ENCODE results near the gene PID1.

PID1 gene

GRCh38 chr2:229027353-229028105, 243.6 kb downstream of the PID1 start:
- Mint-ChIP-seq H3K27me3 (ENCODE audit: low read depth) (peaks cover 7% of the 10 kb centered on the region), H3K27ac (no peak overlapping the region), H3K36me3 (ENCODE audit: low read depth) (no peaks in the 10 kb centered on the region), H3K4me1 (no peaks in the 10 kb centered on the region), H3K9me3 (peaks cover 3% of the 10 kb centered on the region), H3K4me3 (no peak overlapping the region)
- TF ChIP-seq CTCF (IDR thresholded peaks at IDR 0.05; ENCODE audit: unreplicated experiment in 3 of 3): no peak

- Mint-ChIP-seq H3K27me3 (ENCODE audit: low read depth) (peaks cover 7% of the 10 kb centered on the region), H3K9me3 (peaks cover 3% of the 10 kb centered on the region)
- no peak for TF ChIP-seq CTCF (IDR thresholded peaks at IDR 0.05; ENCODE audit: unreplicated experiment in 3 of 3)
Measured at GRCh38 chr2:229025653-229026052, 245.4 kb downstream of the PID1 start.

GRCh38 chr2:229022652-229023051, 248.4 kb downstream of the PID1 start:
- no peak overlapping the region for H3K4me3 Mint-ChIP-seq
- H3K27ac Mint-ChIP-seq: no peak overlapping the region
- H3K36me3 Mint-ChIP-seq (ENCODE audit: low read depth): no peaks in the 10 kb centered on the region
- H3K4me1 Mint-ChIP-seq: no peaks in the 10 kb centered on the region
- H3K9me3 Mint-ChIP-seq: peaks cover 3% of the 10 kb centered on the region
- peaks cover 4% of the 10 kb centered on the region for H3K27me3 Mint-ChIP-seq (ENCODE audit: low read depth)
- no peak for TF ChIP-seq CTCF (IDR thresholded peaks at IDR 0.05; ENCODE audit: unreplicated experiment in 3 of 3)

More at GRCh38 chr2:229025653-229026052, 245.4 kb downstream of the PID1 start:
- no peak overlapping the region for H3K27ac Mint-ChIP-seq
- no peaks in the 10 kb centered on the region for H3K4me1 Mint-ChIP-seq
- no peaks in the 10 kb centered on the region for H3K36me3 Mint-ChIP-seq (ENCODE audit: low read depth)
- H3K4me3 Mint-ChIP-seq: no peak overlapping the region

GRCh38 chr2:229022071-229022470, 249.0 kb downstream of the PID1 start:
- Mint-ChIP-seq H3K4me3 (no peak overlapping the region), H3K4me1 (no peaks in the 10 kb centered on the region), H3K27ac (no peak overlapping the region), H3K9me3 (no peaks in the 10 kb centered on the region), H3K27me3 (ENCODE audit: low read depth) (peaks cover 4% of the 10 kb centered on the region), H3K36me3 (ENCODE audit: low read depth) (no peaks in the 10 kb centered on the region)
- no peak for TF ChIP-seq CTCF (IDR thresholded peaks at IDR 0.05; ENCODE audit: unreplicated experiment in 3 of 3)

- peaks cover 5% of the 10 kb centered on the region for H3K27me3 Mint-ChIP-seq (ENCODE audit: low read depth)
- no peak overlapping the region for H3K4me3 Mint-ChIP-seq
- H3K27ac Mint-ChIP-seq: no peak overlapping the region
- no peaks in the 10 kb centered on the region for H3K4me1 Mint-ChIP-seq
- H3K36me3 Mint-ChIP-seq (ENCODE audit: low read depth): no peaks in the 10 kb centered on the region
- no peaks in the 10 kb centered on the region for H3K9me3 Mint-ChIP-seq
- TF ChIP-seq CTCF (IDR thresholded peaks at IDR 0.05; ENCODE audit: unreplicated experiment in 3 of 3): no peak
Measured at GRCh38 chr2:229009816-229010215, 261.3 kb downstream of the PID1 start.

GRCh38 chr2:229003256-229003655, 267.8 kb downstream of the PID1 start:
- no peak for TF ChIP-seq CTCF (IDR thresholded peaks at IDR 0.05; ENCODE audit: unreplicated experiment in 3 of 3)
- H3K9me3 Mint-ChIP-seq: peaks cover 24% of the 10 kb centered on the region
- H3K36me3 Mint-ChIP-seq (ENCODE audit: low read depth): no peaks in the 10 kb centered on the region
- no peak overlapping the region for H3K27ac Mint-ChIP-seq
- H3K4me1 Mint-ChIP-seq: no peaks in the 10 kb centered on the region
- H3K4me3 Mint-ChIP-seq: no peak overlapping the region
- H3K27me3 Mint-ChIP-seq (ENCODE audit: low read depth): no peaks in the 10 kb centered on the region

All from nephron (organoid).